ENCODE measurements around the gene CHRNA9. TPM values are rescaled to one million over a fixed set of nuclear protein-coding genes. Genes with fewer than 3 reads are reported as not detected.

Gene CHRNA9
- polyA plus RNA-seq, 1 donor (not counting 4 experiments of a cell fraction or from before 2014, with no cell fraction given), result 0.03 TPM

DNA sequence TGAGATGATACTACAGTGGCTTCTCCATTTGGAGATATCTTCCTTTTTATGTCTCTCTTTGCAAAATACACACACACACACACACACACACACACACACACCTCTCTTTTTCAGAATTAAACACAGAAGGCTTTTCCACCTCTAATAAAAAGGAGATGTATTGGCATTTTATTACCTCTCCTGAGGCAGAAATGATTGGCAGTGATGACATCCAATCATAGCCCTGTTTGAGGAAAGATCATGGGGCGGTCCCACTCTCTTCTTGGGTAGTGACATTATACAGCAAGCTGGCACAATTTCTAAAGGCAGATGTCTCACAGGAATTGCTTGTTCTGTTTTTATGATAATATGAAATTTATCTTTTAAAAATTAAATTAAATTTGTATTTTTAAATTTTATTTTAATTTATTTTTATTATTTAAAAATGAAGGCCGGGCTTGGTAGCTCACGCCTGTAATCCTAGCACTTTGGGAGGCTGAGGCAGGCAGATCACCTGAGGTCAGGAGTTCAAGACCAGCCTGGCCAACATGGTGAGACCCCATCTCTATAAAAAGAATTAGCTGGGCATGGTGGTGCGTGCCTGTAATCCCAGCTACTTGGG is 15.6 kb downstream of the CHRNA9 start:
- no peaks in the 10 kb centered on the region for H3K27me3 ChIP-seq (ENCODE audit: control insufficient read depth, extremely low read depth, insufficient read depth, low read length)
- DNase-seq (ENCODE audit: low read depth, low spot score) (no peak), FAIRE-seq (no peak)
- H2AFZ ChIP-seq (ENCODE audit: control insufficient read depth, low read length), result no peak overlapping the region
- no peak overlapping the region for H3K4me3 ChIP-seq (ENCODE audit: control insufficient read depth in 2 of 3, extremely low read depth in 1 of 3, insufficient read depth in 2 of 3, low read depth in 1 of 3, low read length in 3 of 3)
- no peaks in the 10 kb centered on the region for H3K36me3 ChIP-seq (ENCODE audit: control insufficient read depth in 2 of 2, extremely low read depth in 1 of 2, insufficient read depth in 2 of 2, low read length in 2 of 2)
- H3K4me1 ChIP-seq (ENCODE audit: control insufficient read depth, extremely low read depth, insufficient read depth, low read length), result no peaks in the 10 kb centered on the region
- H3K27ac ChIP-seq (ENCODE audit: control insufficient read depth, insufficient read depth, low read length), result no peak overlapping the region
- no peaks in the 10 kb centered on the region for H4K20me1 ChIP-seq (ENCODE audit: control insufficient read depth, extremely low read depth, insufficient read depth, low read length)
- H3K9me3 ChIP-seq (ENCODE audit: control insufficient read depth, low read depth, low read length), result no peaks in the 10 kb centered on the region
- H3K9ac ChIP-seq (ENCODE audit: control insufficient read depth, extremely low read depth, insufficient read depth, low read length), result no peak overlapping the region
- TF ChIP-seq, protein P1, sequence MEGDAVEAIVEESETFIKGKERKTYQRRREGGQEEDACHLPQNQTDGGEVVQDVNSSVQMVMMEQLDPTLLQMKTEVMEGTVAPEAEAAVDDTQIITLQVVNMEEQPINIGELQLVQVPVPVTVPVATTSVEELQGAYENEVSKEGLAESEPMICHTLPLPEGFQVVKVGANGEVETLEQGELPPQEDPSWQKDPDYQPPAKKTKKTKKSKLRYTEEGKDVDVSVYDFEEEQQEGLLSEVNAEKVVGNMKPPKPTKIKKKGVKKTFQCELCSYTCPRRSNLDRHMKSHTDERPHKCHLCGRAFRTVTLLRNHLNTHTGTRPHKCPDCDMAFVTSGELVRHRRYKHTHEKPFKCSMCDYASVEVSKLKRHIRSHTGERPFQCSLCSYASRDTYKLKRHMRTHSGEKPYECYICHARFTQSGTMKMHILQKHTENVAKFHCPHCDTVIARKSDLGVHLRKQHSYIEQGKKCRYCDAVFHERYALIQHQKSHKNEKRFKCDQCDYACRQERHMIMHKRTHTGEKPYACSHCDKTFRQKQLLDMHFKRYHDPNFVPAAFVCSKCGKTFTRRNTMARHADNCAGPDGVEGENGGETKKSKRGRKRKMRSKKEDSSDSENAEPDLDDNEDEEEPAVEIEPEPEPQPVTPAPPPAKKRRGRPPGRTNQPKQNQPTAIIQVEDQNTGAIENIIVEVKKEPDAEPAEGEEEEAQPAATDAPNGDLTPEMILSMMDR (optimal IDR thresholded peaks at IDR 0.05 in 1 of 3, IDR thresholded peaks at IDR 0.05 in 1 of 3, conservative IDR thresholded peaks at IDR 0.05 in 1 of 3; ENCODE audit: extremely low read depth in 1 of 3, insufficient read depth in 2 of 3, low read length in 3 of 3), result no peak
- TF ChIP-seq EZH2 (IDR thresholded peaks at IDR 0.05; ENCODE audit: low read length), result no peak
- H3K79me2 ChIP-seq (ENCODE audit: control insufficient read depth, insufficient read depth, low read length), result no peaks in the 10 kb centered on the region
- H3K4me2 ChIP-seq (ENCODE audit: control insufficient read depth, extremely low read depth, insufficient read depth, low read depth, low read length), result no peak overlapping the region
- H3K9me1 ChIP-seq (ENCODE audit: control insufficient read depth, extremely low read depth, insufficient read depth, low read length), result no peaks in the 10 kb centered on the region
- dilution Hi-C loops (cut with MboI; ENCODE audit: extremely low pct_ligation_motif_present, low sequenced_read_pairs), result no loop called here

GRCh38 chr4:40354158-40354557 is 19.0 kb downstream of the CHRNA9 start:
- H3K79me2 ChIP-seq (ENCODE audit: control insufficient read depth, insufficient read depth, low read length), result no peaks in the 10 kb centered on the region
- H3K4me3 ChIP-seq (ENCODE audit: control insufficient read depth in 2 of 3, extremely low read depth in 1 of 3, insufficient read depth in 2 of 3, low read depth in 1 of 3, low read length in 3 of 3), result no peak overlapping the region
- no peak overlapping the region for H2AFZ ChIP-seq (ENCODE audit: control insufficient read depth, low read length)
- dilution Hi-C loops (cut with MboI; ENCODE audit: extremely low pct_ligation_motif_present, low sequenced_read_pairs), result no loop called here
- H3K9ac ChIP-seq (ENCODE audit: control insufficient read depth, extremely low read depth, insufficient read depth, low read length), result no peak overlapping the region
- no peak for TF ChIP-seq EZH2 (IDR thresholded peaks at IDR 0.05; ENCODE audit: low read length)
- TF ChIP-seq, protein P1 (optimal IDR thresholded peaks at IDR 0.05 in 1 of 3, IDR thresholded peaks at IDR 0.05 in 1 of 3, conservative IDR thresholded peaks at IDR 0.05 in 1 of 3; ENCODE audit: extremely low read depth in 1 of 3, insufficient read depth in 2 of 3, low read length in 3 of 3), result no peak
- no peaks in the 10 kb centered on the region for H3K9me3 ChIP-seq (ENCODE audit: control insufficient read depth, low read depth, low read length)
- H4K20me1 ChIP-seq (ENCODE audit: control insufficient read depth, extremely low read depth, insufficient read depth, low read length), result no peaks in the 10 kb centered on the region
- H3K9me1 ChIP-seq (ENCODE audit: control insufficient read depth, extremely low read depth, insufficient read depth, low read length), result no peaks in the 10 kb centered on the region
- no peak overlapping the region for H3K27ac ChIP-seq (ENCODE audit: control insufficient read depth, insufficient read depth, low read length)
- FAIRE-seq (no peak), DNase-seq (ENCODE audit: low read depth, low spot score) (no peak)
- H3K4me2 ChIP-seq (ENCODE audit: control insufficient read depth, extremely low read depth, insufficient read depth, low read depth, low read length), result no peak overlapping the region
- no peaks in the 10 kb centered on the region for H3K27me3 ChIP-seq (ENCODE audit: control insufficient read depth, extremely low read depth, insufficient read depth, low read length)
- H3K36me3 ChIP-seq (ENCODE audit: control insufficient read depth in 2 of 2, extremely low read depth in 1 of 2, insufficient read depth in 2 of 2, low read length in 2 of 2), result no peaks in the 10 kb centered on the region
- no peaks in the 10 kb centered on the region for H3K4me1 ChIP-seq (ENCODE audit: control insufficient read depth, extremely low read depth, insufficient read depth, low read length)

Measured in keratinocyte (primary cell).